ENCODE data around the gene CCDC107.
A peak's percentile ranks its signal among the peaks of the same experiment; 100 is the strongest.

GRCh38 chr9:35696520-35697215 lies 38.6 kb downstream of the CCDC107 start:
- TF ChIP-seq CTCF (IDR thresholded peaks at IDR 0.05; ENCODE audit: low read depth, low read length) (peak; percentile 81), EZH2phosphoT487 (IDR thresholded peaks at IDR 0.05; ENCODE audit: low read depth) (no peak)

All from OCI-LY3 (cell line).